ENCODE results near the gene ELMO2.
A peak's percentile ranks its signal among the peaks of the same experiment; 100 is the strongest.

The ELMO2 gene

GRCh38 chr20:46366826-46367225 lies 39.6 kb downstream of the ELMO2 start:
- H3K9me3 ChIP-seq (ENCODE audit: control insufficient read depth in 1 of 2, low read length in 2 of 2): no peaks in the 10 kb centered on the region
- peaks cover 18 to 31% of the 10 kb centered on the region in 2 donors for H3K4me1 ChIP-seq (ENCODE audit: control insufficient read depth in 1 of 2, insufficient read depth in 2 of 2, low read length in 2 of 2)
- no peaks in the 10 kb centered on the region for H3K27me3 ChIP-seq (ENCODE audit: low read depth, low read length)
- peaks cover 55 to 60% of the 10 kb centered on the region in 2 donors for H3K36me3 ChIP-seq (ENCODE audit: control insufficient read depth in 1 of 2, insufficient read depth in 2 of 2, low read length in 2 of 2)
- no peak overlapping the region for H3K27ac ChIP-seq (ENCODE audit: low read length)
- no peak overlapping the region for H3K4me3 ChIP-seq (ENCODE audit: low read depth in 1 of 2, low read length in 2 of 2)

DNA sequence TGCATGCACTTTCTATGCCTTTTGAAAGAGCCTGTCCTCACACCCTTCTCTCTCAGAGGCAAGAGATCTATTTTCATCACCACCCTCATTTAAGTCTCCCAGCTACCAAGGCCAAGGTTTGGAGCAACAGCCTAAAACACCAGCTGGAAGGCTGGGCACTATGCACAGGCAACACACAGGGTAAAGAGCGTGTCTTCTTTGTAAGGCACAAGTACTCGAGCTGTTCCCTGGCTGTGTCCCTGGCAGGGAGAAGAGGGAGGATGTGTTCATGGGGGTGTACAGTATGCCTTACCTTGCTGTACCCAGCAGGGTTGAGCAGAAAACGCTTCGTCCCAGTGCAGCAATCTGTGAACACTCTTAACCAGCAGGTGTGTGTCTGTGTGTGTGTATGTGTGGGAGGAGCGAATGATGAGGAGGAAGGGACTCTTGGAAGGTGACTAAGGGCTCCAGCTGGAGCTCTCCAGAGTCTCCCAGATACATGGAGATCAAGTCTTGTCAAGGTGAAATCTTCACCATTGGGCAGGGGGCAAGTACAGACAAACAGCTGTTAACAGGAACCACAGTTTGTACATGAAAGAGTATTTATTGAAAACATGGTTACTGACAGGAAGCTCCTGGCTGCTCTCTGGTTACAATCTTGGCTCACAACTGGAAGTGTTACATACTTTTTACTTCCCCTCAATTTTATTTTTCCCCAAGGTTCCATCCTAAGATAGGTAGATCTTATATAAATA lies 40.8 kb downstream of the ELMO2 start:
- H3K9me3 ChIP-seq (ENCODE audit: control insufficient read depth in 1 of 2, low read length in 2 of 2): no peaks in the 10 kb centered on the region
- no peak overlapping the region for H3K27ac ChIP-seq (ENCODE audit: low read length)
- no peaks in the 10 kb centered on the region for H3K27me3 ChIP-seq (ENCODE audit: low read depth, low read length)
- no peak overlapping the region for H3K4me3 ChIP-seq (ENCODE audit: low read depth in 1 of 2, low read length in 2 of 2)
- peaks cover 19 to 40% of the 10 kb centered on the region in 2 donors for H3K4me1 ChIP-seq (ENCODE audit: control insufficient read depth in 1 of 2, insufficient read depth in 2 of 2, low read length in 2 of 2)
- peaks cover 48 to 49% of the 10 kb centered on the region in 2 donors for H3K36me3 ChIP-seq (ENCODE audit: control insufficient read depth in 1 of 2, insufficient read depth in 2 of 2, low read length in 2 of 2)

DNA sequence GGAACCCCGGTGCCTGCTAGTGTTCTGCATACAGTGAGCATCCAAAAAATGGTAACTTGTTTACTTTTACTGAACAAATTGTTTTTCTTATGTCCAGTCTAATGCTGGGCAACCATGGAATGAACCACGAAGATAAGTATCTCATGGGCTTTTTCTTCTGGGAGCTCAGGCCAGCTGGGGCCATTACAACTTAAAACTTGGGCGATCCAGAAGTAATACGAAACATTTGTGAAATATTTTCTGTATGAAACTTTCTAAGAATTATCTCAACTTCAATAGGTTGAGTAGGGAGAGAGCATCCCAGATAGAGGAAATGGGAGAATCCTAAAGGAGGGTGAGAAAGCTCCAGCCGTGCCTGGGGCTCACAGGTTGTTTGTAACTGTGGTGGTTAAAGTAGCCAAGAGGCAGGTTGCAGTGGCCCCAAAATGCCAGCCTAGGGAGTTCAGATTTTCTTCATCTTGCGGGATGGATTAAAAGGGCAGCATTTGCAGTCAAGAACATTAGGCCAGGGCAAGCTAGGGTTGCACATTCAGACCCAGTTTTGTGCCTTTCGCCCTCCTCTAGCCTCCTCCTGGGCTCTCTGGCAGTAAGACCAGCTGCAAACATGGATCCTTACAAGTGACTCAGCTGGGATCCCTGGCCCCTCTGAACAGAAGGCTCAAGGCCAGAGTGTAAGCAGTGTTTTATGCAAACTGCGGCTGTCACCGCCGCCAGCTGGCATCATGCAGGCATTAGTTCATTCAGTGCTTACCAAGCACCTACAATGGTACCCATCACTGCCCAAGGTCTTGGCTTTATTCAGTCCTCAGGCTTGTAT lies 41.5 kb downstream of the ELMO2 start:
- H3K27me3 ChIP-seq (ENCODE audit: low read depth, low read length): no peaks in the 10 kb centered on the region
- no peaks in the 10 kb centered on the region for H3K9me3 ChIP-seq (ENCODE audit: control insufficient read depth in 1 of 2, low read length in 2 of 2)
- peaks cover 40 to 41% of the 10 kb centered on the region in 2 donors for H3K36me3 ChIP-seq (ENCODE audit: control insufficient read depth in 1 of 2, insufficient read depth in 2 of 2, low read length in 2 of 2)
- peaks cover 19 to 43% of the 10 kb centered on the region in 2 donors for H3K4me1 ChIP-seq (ENCODE audit: control insufficient read depth in 1 of 2, insufficient read depth in 2 of 2, low read length in 2 of 2)
- peak overlapping the region; percentile 91 to 94 for H3K4me3 ChIP-seq (ENCODE audit: low read depth in 1 of 2, low read length in 2 of 2)
- peak overlapping the region; percentile 60 for H3K27ac ChIP-seq (ENCODE audit: low read length)

GRCh38 chr20:46363874-46364669 lies 42.3 kb downstream of the ELMO2 start:
- peak overlapping the region; percentile 91 to 94 for H3K4me3 ChIP-seq (ENCODE audit: low read depth in 1 of 2, low read length in 2 of 2)
- H3K9me3 ChIP-seq (ENCODE audit: control insufficient read depth in 1 of 2, low read length in 2 of 2): no peaks in the 10 kb centered on the region
- H3K27me3 ChIP-seq (ENCODE audit: low read depth, low read length): no peaks in the 10 kb centered on the region
- H3K36me3 ChIP-seq (ENCODE audit: control insufficient read depth in 1 of 2, insufficient read depth in 2 of 2, low read length in 2 of 2): peaks cover 37 to 39% of the 10 kb centered on the region in 2 donors
- peak overlapping the region; percentile 82 for H3K27ac ChIP-seq (ENCODE audit: low read length)
- peaks cover 19 to 50% of the 10 kb centered on the region in 2 donors for H3K4me1 ChIP-seq (ENCODE audit: control insufficient read depth in 1 of 2, insufficient read depth in 2 of 2, low read length in 2 of 2)

GRCh38 chr20:46362921-46363867 lies 43.2 kb downstream of the ELMO2 start:
- peaks cover 19 to 50% of the 10 kb centered on the region in 2 donors for H3K4me1 ChIP-seq (ENCODE audit: control insufficient read depth in 1 of 2, insufficient read depth in 2 of 2, low read length in 2 of 2)
- H3K27ac ChIP-seq (ENCODE audit: low read length): peak overlapping the region; percentile 82
- no peaks in the 10 kb centered on the region for H3K27me3 ChIP-seq (ENCODE audit: low read depth, low read length)
- H3K4me3 ChIP-seq (ENCODE audit: low read depth in 1 of 2, low read length in 2 of 2): peak overlapping the region; percentile 91 to 94
- H3K36me3 ChIP-seq (ENCODE audit: control insufficient read depth in 1 of 2, insufficient read depth in 2 of 2, low read length in 2 of 2): peaks cover 30% of the 10 kb centered on the region in 2 donors
- H3K9me3 ChIP-seq (ENCODE audit: control insufficient read depth in 1 of 2, low read length in 2 of 2): no peaks in the 10 kb centered on the region

DNA sequence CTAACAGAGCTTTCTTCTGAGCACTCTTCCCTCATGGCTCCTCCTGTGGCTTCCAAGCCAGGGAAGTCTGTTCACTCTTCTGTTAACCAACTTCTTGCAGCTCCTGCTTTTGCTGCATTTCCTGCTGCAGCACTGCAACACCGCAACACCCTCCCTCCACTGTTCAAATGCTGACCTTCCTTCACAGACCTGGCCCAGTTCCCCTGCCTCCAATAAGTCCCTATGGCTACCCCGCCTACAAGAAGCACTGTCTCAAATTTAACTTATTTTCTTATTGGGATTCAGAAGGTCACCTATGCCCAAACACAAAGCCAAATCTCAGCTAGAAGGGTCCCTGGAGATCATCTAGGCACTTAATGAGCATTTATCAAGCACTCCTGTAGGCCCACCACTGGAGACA lies 44.6 kb downstream of the ELMO2 start:
- Histone ChIP-seq H3K36me3 (ENCODE audit: control insufficient read depth in 1 of 2, insufficient read depth in 2 of 2, low read length in 2 of 2) (peaks cover 17 to 20% of the 10 kb centered on the region in 2 donors), H3K27me3 (ENCODE audit: low read depth, low read length) (no peaks in the 10 kb centered on the region), H3K4me1 (ENCODE audit: control insufficient read depth in 1 of 2, insufficient read depth in 2 of 2, low read length in 2 of 2) (peaks cover 19 to 60% of the 10 kb centered on the region in 2 donors), H3K4me3 (ENCODE audit: low read depth in 1 of 2, low read length in 2 of 2) (no peak overlapping the region), H3K9me3 (ENCODE audit: control insufficient read depth in 1 of 2, low read length in 2 of 2) (no peaks in the 10 kb centered on the region), H3K27ac (ENCODE audit: low read length) (no peak overlapping the region)

GRCh38 chr20:46361381-46361780 lies 45.0 kb downstream of the ELMO2 start:
- Histone ChIP-seq H3K4me1 (ENCODE audit: control insufficient read depth in 1 of 2, insufficient read depth in 2 of 2, low read length in 2 of 2) (peaks cover 19 to 65% of the 10 kb centered on the region in 2 donors), H3K4me3 (ENCODE audit: low read depth in 1 of 2, low read length in 2 of 2) (no peak overlapping the region), H3K36me3 (ENCODE audit: control insufficient read depth in 1 of 2, insufficient read depth in 2 of 2, low read length in 2 of 2) (peaks cover 14 to 16% of the 10 kb centered on the region in 2 donors), H3K27me3 (ENCODE audit: low read depth, low read length) (no peaks in the 10 kb centered on the region), H3K27ac (ENCODE audit: low read length) (no peak overlapping the region), H3K9me3 (ENCODE audit: control insufficient read depth in 1 of 2, low read length in 2 of 2) (no peaks in the 10 kb centered on the region)

DNA sequence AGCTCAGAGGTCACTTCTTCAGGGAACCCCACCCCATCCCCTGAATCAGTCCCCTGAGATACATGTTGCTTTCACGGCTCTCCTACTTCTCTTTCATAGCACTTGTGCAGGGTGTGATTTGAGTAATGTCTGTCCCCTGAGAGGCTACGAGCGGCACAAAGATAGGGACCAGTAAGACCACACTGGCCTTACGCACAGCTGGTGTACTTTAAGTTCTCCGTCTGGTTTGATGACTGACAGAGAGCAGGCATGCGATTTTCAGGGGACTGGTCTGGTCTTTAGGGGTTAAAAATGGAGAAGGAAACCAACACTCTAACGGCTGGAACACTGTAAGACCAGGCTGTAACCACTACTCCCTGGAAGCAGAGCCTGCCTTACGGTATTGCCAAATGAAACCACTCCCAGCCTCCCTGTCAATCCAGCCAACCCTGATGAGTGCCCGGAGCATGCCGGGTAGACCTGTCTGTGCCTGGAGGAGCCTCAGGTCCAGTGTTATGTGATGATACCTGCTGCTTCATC lies 47.1 kb downstream of the ELMO2 start:
- peaks cover 8 to 12% of the 10 kb centered on the region in 2 donors for H3K36me3 ChIP-seq (ENCODE audit: control insufficient read depth in 1 of 2, insufficient read depth in 2 of 2, low read length in 2 of 2)
- H3K4me1 ChIP-seq (ENCODE audit: control insufficient read depth in 1 of 2, insufficient read depth in 2 of 2, low read length in 2 of 2): peaks cover 15 to 55% of the 10 kb centered on the region in 2 donors
- no peak overlapping the region for H3K27ac ChIP-seq (ENCODE audit: low read length)
- no peaks in the 10 kb centered on the region for H3K27me3 ChIP-seq (ENCODE audit: low read depth, low read length)
- H3K4me3 ChIP-seq (ENCODE audit: low read depth in 1 of 2, low read length in 2 of 2): no peak overlapping the region
- H3K9me3 ChIP-seq (ENCODE audit: control insufficient read depth in 1 of 2, low read length in 2 of 2): no peaks in the 10 kb centered on the region

GRCh38 chr20:46358346-46359058 lies 47.9 kb downstream of the ELMO2 start:
- Histone ChIP-seq H3K4me1 (ENCODE audit: control insufficient read depth in 1 of 2, insufficient read depth in 2 of 2, low read length in 2 of 2) (peaks cover 13 to 52% of the 10 kb centered on the region in 2 donors), H3K27me3 (ENCODE audit: low read depth, low read length) (no peaks in the 10 kb centered on the region), H3K27ac (ENCODE audit: low read length) (no peak overlapping the region), H3K36me3 (ENCODE audit: control insufficient read depth in 1 of 2, insufficient read depth in 2 of 2, low read length in 2 of 2) (peaks cover 6 to 12% of the 10 kb centered on the region in 2 donors), H3K4me3 (ENCODE audit: low read depth in 1 of 2, low read length in 2 of 2) (no peak overlapping the region), H3K9me3 (ENCODE audit: control insufficient read depth in 1 of 2, low read length in 2 of 2) (no peaks in the 10 kb centered on the region)
